Progenitor cell of endocrine pancreas (in vitro differentiated cells): ENCODE data around the gene NFS1. TPM values are rescaled to one million over a fixed set of nuclear protein-coding genes. Genes with fewer than 3 reads are reported as not detected.
"Not testable (repeated sequence)": the region's sequence is repeated elsewhere in the genome, so short reads cannot be mapped to it uniquely, and the experiment has no call there.

Source experiments
- DNase-seq: peaks from one replicate; pipeline ENCODE4 v3.0.0; 2021; ENCODE audit warnings: low spot score; ENCODE audit not compliant: unreplicated experiment
- H3K27ac Mint-ChIP-seq: 2 replicates; pipeline ENCODE4 v1.8.0; 2021; ENCODE audit warnings: mild to moderate bottlenecking, moderate library complexity, mixed read lengths
- H3K27me3 Mint-ChIP-seq: 2 replicates; pipeline ENCODE4 v1.8.0; 2021; ENCODE audit warnings: mixed read lengths
- H3K36me3 Mint-ChIP-seq: 2 replicates; pipeline ENCODE4 v1.8.0; 2022; ENCODE audit warnings: mixed read lengths; ENCODE audit not compliant: insufficient read depth
- H3K4me1 Mint-ChIP-seq: 2 replicates; pipeline ENCODE4 v1.8.0; 2021; ENCODE audit warnings: low read depth, mixed read lengths
- H3K4me3 Mint-ChIP-seq: 2 replicates; pipeline ENCODE4 v1.8.0; 2021; ENCODE audit warnings: low read depth, mild to moderate bottlenecking, moderate library complexity, mixed read lengths
- H3K9me3 Mint-ChIP-seq: 2 replicates; pipeline ENCODE4 v1.8.0; 2021; ENCODE audit warnings: low read depth, mixed read lengths
- total RNA-seq: library from RNA; stranded (reverse); gene quantifications from 2 replicates; pipeline ENCODE4 v1.2.1, GENCODE V29; 2021
- TF ChIP-seq, protein P1 (sequence below): fragments of 200-600 bp; sonication (generic); IDR thresholded peaks from one replicate; pipeline ENCODE4 v1.5.0; 2021; ENCODE audit warnings: antibody characterized with exemption, mild to moderate bottlenecking; ENCODE audit not compliant: unreplicated experiment

The NFS1 gene
- total RNA-seq, 1 donor from 2014 or later, result 13.7 TPM

- Mint-ChIP-seq H3K27me3 (no peaks in the 10 kb centered on the region), H3K4me1 (no peaks in the 10 kb centered on the region), H3K4me3 (no peak overlapping the region), H3K27ac (no peak overlapping the region), H3K9me3 (peaks cover 7% of the 10 kb centered on the region), H3K36me3 (peaks cover 24% of the 10 kb centered on the region)
- DNase-seq, result no peak
- TF ChIP-seq, protein P1, sequence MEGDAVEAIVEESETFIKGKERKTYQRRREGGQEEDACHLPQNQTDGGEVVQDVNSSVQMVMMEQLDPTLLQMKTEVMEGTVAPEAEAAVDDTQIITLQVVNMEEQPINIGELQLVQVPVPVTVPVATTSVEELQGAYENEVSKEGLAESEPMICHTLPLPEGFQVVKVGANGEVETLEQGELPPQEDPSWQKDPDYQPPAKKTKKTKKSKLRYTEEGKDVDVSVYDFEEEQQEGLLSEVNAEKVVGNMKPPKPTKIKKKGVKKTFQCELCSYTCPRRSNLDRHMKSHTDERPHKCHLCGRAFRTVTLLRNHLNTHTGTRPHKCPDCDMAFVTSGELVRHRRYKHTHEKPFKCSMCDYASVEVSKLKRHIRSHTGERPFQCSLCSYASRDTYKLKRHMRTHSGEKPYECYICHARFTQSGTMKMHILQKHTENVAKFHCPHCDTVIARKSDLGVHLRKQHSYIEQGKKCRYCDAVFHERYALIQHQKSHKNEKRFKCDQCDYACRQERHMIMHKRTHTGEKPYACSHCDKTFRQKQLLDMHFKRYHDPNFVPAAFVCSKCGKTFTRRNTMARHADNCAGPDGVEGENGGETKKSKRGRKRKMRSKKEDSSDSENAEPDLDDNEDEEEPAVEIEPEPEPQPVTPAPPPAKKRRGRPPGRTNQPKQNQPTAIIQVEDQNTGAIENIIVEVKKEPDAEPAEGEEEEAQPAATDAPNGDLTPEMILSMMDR, result no peak
These were observed 8.9 kb downstream of the NFS1 start for GRCh38 chr20:35690265-35690664.

DNA sequence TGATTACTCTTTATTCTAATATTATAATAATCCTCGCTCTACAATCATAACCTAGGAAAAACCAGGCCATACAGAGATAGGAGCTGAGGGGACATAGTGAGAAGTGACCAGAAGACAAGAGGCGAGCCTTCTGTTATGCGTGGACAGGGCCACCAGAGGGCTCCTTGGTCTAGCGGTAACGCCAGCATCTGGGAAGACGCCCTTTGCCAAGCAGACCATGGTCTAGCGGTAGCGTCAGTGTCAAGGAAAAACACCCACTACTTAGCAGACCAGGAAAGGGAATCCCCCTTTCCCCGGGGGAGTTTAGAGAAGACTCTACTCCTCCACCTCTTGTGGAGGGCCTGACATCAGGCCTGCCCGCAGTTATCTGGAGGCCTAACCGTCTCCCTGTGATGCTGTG lies 12.3 kb downstream of the NFS1 start:
- not testable (repeated sequence) for DNase-seq, H3K27me3 Mint-ChIP-seq

GRCh38 chr20:35685368-35685767 lies 13.8 kb downstream of the NFS1 start:
- not testable (repeated sequence) for H3K4me1 Mint-ChIP-seq, H3K27me3 Mint-ChIP-seq, DNase-seq, H3K9me3 Mint-ChIP-seq, H3K27ac Mint-ChIP-seq, H3K4me3 Mint-ChIP-seq
- peaks cover 19% of the 10 kb centered on the region for H3K36me3 Mint-ChIP-seq

More for the DNA sequence above, 12.3 kb downstream of the NFS1 start:
- peaks cover 21% of the 10 kb centered on the region for H3K36me3 Mint-ChIP-seq
- not testable (repeated sequence) for H3K4me3 Mint-ChIP-seq, H3K4me1 Mint-ChIP-seq, H3K9me3 Mint-ChIP-seq, H3K27ac Mint-ChIP-seq

DNA sequence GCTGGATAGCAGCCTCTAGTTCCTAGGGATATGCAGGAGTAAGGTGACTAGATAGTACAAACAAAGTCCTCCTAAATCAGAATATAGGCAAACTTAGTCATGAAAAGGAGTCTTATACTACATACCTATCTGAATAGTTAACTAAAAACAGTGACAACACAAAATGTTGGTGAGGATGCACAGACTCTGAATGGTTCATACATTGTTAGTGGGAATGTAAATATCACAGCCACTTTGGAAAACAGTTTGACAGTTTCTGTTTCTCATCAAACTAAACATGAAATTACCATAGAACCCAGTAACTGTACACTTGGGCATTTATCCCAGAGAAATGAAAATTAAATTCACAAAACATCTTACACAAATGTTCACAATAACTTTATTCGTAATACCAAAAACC lies 17.2 kb downstream of the NFS1 start:
- Mint-ChIP-seq H3K27ac (no peak overlapping the region), H3K4me1 (no peaks in the 10 kb centered on the region)

DNA sequence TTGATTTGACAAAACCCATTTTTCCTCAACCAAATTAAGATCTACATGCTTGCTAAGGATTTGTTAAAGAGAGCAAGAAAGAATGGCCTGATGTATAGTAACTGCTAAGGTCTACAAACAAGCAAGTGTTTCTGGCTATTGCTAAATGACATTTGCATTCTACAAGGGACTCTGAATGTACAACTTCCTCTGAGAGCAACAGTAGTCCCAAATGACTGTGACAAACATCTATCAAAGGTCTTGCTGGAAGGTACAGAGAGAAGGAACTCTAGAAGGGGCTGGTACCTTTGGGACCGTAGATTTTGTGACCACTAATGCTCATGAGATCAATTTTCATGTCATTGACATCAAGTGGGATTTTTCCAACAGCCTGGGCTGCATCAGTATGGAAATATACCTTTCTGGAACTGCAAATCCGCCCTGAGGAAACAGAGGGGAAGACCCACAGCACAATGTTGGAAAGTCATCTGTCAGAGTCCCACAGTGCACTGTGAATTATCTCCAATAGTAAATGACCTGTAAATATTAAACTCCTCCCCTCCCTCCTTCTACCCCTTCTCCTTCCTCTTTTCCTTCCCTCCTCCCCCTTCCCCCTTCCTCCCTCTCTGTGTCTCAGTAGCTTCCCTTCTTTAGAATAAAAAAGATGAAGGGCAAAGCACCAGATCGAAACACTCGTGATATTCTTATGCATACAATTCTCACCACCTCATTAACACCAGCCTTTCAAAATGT lies 18.5 kb downstream of the NFS1 start:
- H3K27ac Mint-ChIP-seq, result no peak overlapping the region
- DNase-seq, result no peak
- no peaks in the 10 kb centered on the region for H3K36me3 Mint-ChIP-seq

More for the DNA sequence above, 17.2 kb downstream of the NFS1 start:
- Mint-ChIP-seq H3K9me3 (no peaks in the 10 kb centered on the region), H3K4me3 (no peak overlapping the region), H3K36me3 (peaks cover 3% of the 10 kb centered on the region), H3K27me3 (no peaks in the 10 kb centered on the region)
- TF ChIP-seq, protein P1, result no peak
- no peak for DNase-seq

GRCh38 chr20:35674921-35675320 lies 24.2 kb downstream of the NFS1 start:
- Mint-ChIP-seq H3K27ac (no peak overlapping the region), H3K4me1 (no peaks in the 10 kb centered on the region), H3K9me3 (no peaks in the 10 kb centered on the region), H3K36me3 (peaks cover 2% of the 10 kb centered on the region), H3K4me3 (no peak overlapping the region), H3K27me3 (no peaks in the 10 kb centered on the region)
- TF ChIP-seq, protein P1, result no peak
- no peak for DNase-seq

More for the DNA sequence above, 18.5 kb downstream of the NFS1 start:
- Mint-ChIP-seq H3K9me3 (no peaks in the 10 kb centered on the region), H3K4me1 (no peaks in the 10 kb centered on the region), H3K4me3 (no peak overlapping the region), H3K27me3 (no peaks in the 10 kb centered on the region)
- TF ChIP-seq, protein P1, result no peak
